H1 (cell line): ENCODE results near the gene NDUFA7. TPM values are rescaled to one million over a fixed set of nuclear protein-coding genes. Genes with fewer than 3 reads are reported as not detected.

Experiments used
- CTCF ChIA-PET: fragments of 300-600 bp; sonication (Branson Sonifier 250); formaldehyde crosslinking; loops from one replicate; lab custom pipeline; 2021; ENCODE audit not compliant: partially characterized antibody; lab: Charles Lee
- POLR2A ChIA-PET: fragments of 300-600 bp; sonication (Branson Sonifier 250); formaldehyde crosslinking; loops from one replicate; lab custom pipeline; 2021; ENCODE audit warnings: inconsistent platforms; ENCODE audit not compliant: partially characterized antibody; lab: Charles Lee
- DNase-seq, 2 experiments: peaks; one replicate each; pipeline versions ENCODE4 v3.0.0 to v3.0.0-alpha.2; 2010 to 2022; ENCODE audit warnings: low spot score in 2 of 2, low read depth in 1 of 2, mixed read lengths in 1 of 2
- FAIRE-seq: peaks from 2 replicates; lab custom pipeline; 2011; peaks lifted over from hg19 to GRCh38; lab: Jason Lieb, UNC
- H2AFZ ChIP-seq: 2 replicates; pipeline ENCODE4 v1.8.1; 2012; ENCODE audit warnings: low read length, inconsistent platforms
- H2AK5ac ChIP-seq: 2 replicates; pipeline ENCODE4 v1.6.1; 2013; ENCODE audit warnings: low read depth, low read length
- H2BK120ac ChIP-seq: replicated peaks from 2 replicates; pipeline ENCODE3; 2013; ENCODE audit warnings: low read depth, low read length, inconsistent platforms
- H2BK12ac ChIP-seq: 2 replicates; pipeline ENCODE4 v1.6.1; 2013; ENCODE audit warnings: low read depth, low read length
- H2BK15ac ChIP-seq: 2 replicates; pipeline ENCODE4 v1.6.1; 2013; ENCODE audit warnings: low read length
- H2BK20ac ChIP-seq: 2 replicates; pipeline ENCODE4 v1.6.1; 2013; ENCODE audit warnings: low read length
- H2BK5ac ChIP-seq: 2 replicates; pipeline ENCODE4 v1.6.1; 2013; ENCODE audit warnings: low read depth, low read length
- H3K14ac ChIP-seq: 2 replicates; pipeline ENCODE4 v1.6.1; 2013; ENCODE audit warnings: inconsistent platforms; ENCODE audit not compliant: insufficient read length
- H3K18ac ChIP-seq: 2 replicates; pipeline ENCODE4 v1.6.1; 2013; ENCODE audit warnings: low read length; ENCODE audit errors: extremely low read depth
- H3K23ac ChIP-seq: 2 replicates; pipeline ENCODE4 v1.6.1; 2013; ENCODE audit warnings: inconsistent platforms; ENCODE audit not compliant: insufficient read length
- H3K23me2 ChIP-seq: 2 replicates; pipeline ENCODE4 v1.6.1; 2013; ENCODE audit warnings: low read depth, low read length
- H3K27ac ChIP-seq: 2 replicates; pipeline ENCODE4 v1.6.1; 2011; ENCODE audit warnings: low read depth, low read length, inconsistent platforms
- H3K27me3 ChIP-seq, 4 experiments: replicated peaks in 1 of 4; 1 replicate in 1 of 4; 2 replicates in 3 of 4; pipeline versions ENCODE4 v1.6.1 to v1.8.1; 2011 to 2013; ENCODE audit warnings: low read length in 3 of 4, mild to moderate bottlenecking in 3 of 4, inconsistent platforms in 2 of 4, mixed read lengths in 2 of 4, moderate library complexity in 1 of 4; ENCODE audit not compliant: control insufficient read depth in 3 of 4, insufficient read depth in 3 of 4; ENCODE audit errors: extremely low read depth in 1 of 4
- H3K36me3 ChIP-seq, 4 experiments: 2 replicates each; pipeline versions ENCODE4 v1.6.1 to v1.8.1; 2011 to 2013; ENCODE audit warnings: mild to moderate bottlenecking in 4 of 4, low read length in 3 of 4, moderate library complexity in 2 of 4, control low read depth in 1 of 4, inconsistent platforms in 1 of 4; ENCODE audit not compliant: insufficient read depth in 4 of 4, control insufficient read depth in 2 of 4
- H3K4ac ChIP-seq: replicated peaks from 2 replicates; pipeline ENCODE3; 2013; ENCODE audit warnings: low read length, low read depth, mixed read lengths, inconsistent platforms; ENCODE audit not compliant: insufficient read length
- H3K4me1 ChIP-seq, 4 experiments: replicated peaks in 1 of 4; 1 replicate in 1 of 4; 2 replicates in 3 of 4; pipeline versions ENCODE4 v1.6.1 to v1.8.1; 2011 to 2013; ENCODE audit warnings: low read length in 3 of 4, inconsistent platforms in 2 of 4, mixed read lengths in 1 of 4; ENCODE audit not compliant: insufficient read depth in 4 of 4, control insufficient read depth in 3 of 4
- H3K4me2 ChIP-seq, 2 experiments: 2 replicates each; pipeline versions ENCODE4 v1.6.1 to v1.8.1; 2011 to 2013; ENCODE audit warnings: low read depth in 2 of 2, low read length in 2 of 2, control low read depth in 1 of 2, inconsistent platforms in 1 of 2, mild to moderate bottlenecking in 1 of 2; ENCODE audit not compliant: insufficient read depth in 1 of 2
- H3K4me3 ChIP-seq, 4 experiments: fragments of 200-600, 300-600 bp in 1 of 4; sonication (generic), shearing (Covaris generic), sonication (Bioruptor Twin) in 1 of 4; 2 replicates each; pipeline versions ENCODE4 v1.5.1 to v1.8.1; 2011 to 2016; ENCODE audit warnings: low read length in 4 of 4, low read depth in 3 of 4, control low read depth in 2 of 4, inconsistent platforms in 2 of 4, mild to moderate bottlenecking in 2 of 4, mixed read lengths in 1 of 4, moderate library complexity in 1 of 4; ENCODE audit not compliant: insufficient read depth in 2 of 4; ENCODE audit errors: extremely low read depth in 1 of 4
- H3K56ac ChIP-seq: replicated peaks from 2 replicates; pipeline ENCODE3; 2013; ENCODE audit warnings: low read depth, mild to moderate bottlenecking, mixed read lengths, low read length, inconsistent platforms; ENCODE audit not compliant: insufficient read length
- H3K79me1 ChIP-seq: 2 replicates; pipeline ENCODE4 v1.6.1; 2013; ENCODE audit warnings: low read depth, low read length, control low read depth
- H3K79me2 ChIP-seq, 2 experiments: 2 replicates each; pipeline versions ENCODE4 v1.6.1 to v1.8.1; 2012 to 2013; ENCODE audit warnings: low read length in 2 of 2, mild to moderate bottlenecking in 2 of 2, inconsistent platforms in 1 of 2; ENCODE audit not compliant: insufficient read depth in 2 of 2, control insufficient read depth in 1 of 2
- H3K9ac ChIP-seq, 4 experiments: replicated peaks in 1 of 4; 1 replicate in 1 of 4; 2 replicates in 3 of 4; pipeline versions ENCODE4 v1.6.1 to v1.8.1; 2011 to 2013; ENCODE audit warnings: low read depth in 3 of 4, low read length in 3 of 4, control low read depth in 2 of 4, mild to moderate bottlenecking in 2 of 4, moderate library complexity in 2 of 4, inconsistent platforms in 1 of 4; ENCODE audit errors: extremely low read depth in 1 of 4
- H3K9me3 ChIP-seq, 2 experiments: 2 replicates each; pipeline versions ENCODE4 v1.6.1 to v1.8.1; 2012 to 2013; ENCODE audit warnings: mild to moderate bottlenecking in 2 of 2, moderate library complexity in 2 of 2, control low read depth in 1 of 2, inconsistent platforms in 1 of 2, low read depth in 1 of 2, low read length in 1 of 2, mixed read lengths in 1 of 2; ENCODE audit not compliant: insufficient read depth in 2 of 2
- H4K20me1 ChIP-seq, 2 experiments: replicated peaks in 1 of 2; 2 replicates each; pipeline versions ENCODE3 to v1.8.1; 2011 to 2013; ENCODE audit warnings: inconsistent platforms in 2 of 2, low read length in 2 of 2, mild to moderate bottlenecking in 1 of 2; ENCODE audit not compliant: insufficient read depth in 2 of 2, control insufficient read depth in 1 of 2
- H4K5ac ChIP-seq: 2 replicates; pipeline ENCODE4 v1.6.1; 2013; ENCODE audit warnings: low read length, low read depth, mixed read lengths, inconsistent platforms; ENCODE audit not compliant: insufficient read length
- H4K8ac ChIP-seq: 2 replicates; pipeline ENCODE4 v1.8.0; 2013; ENCODE audit warnings: mild to moderate bottlenecking, moderate library complexity, low read length, inconsistent platforms; ENCODE audit not compliant: insufficient read depth; ENCODE audit errors: extremely low read depth
- H4K91ac ChIP-seq: replicated peaks from 2 replicates; pipeline ENCODE3; 2013; ENCODE audit warnings: low read length, mixed read lengths, inconsistent platforms; ENCODE audit not compliant: insufficient read length
- CTCF ChIP-seq, 3 experiments: IDR thresholded peaks; 1 replicate in 2 of 3; 2 replicates in 1 of 3; pipeline versions ENCODE4 v1.5.1 to v1.6.1; 2011; ENCODE audit warnings: low read length in 3 of 3, mild to moderate bottlenecking in 3 of 3, inconsistent platforms in 2 of 3, low read depth in 1 of 3, moderate library complexity in 1 of 3; ENCODE audit not compliant: insufficient read depth in 1 of 3; ENCODE audit errors: control extremely low read depth in 1 of 3
- JUND ChIP-seq: IDR thresholded peaks from 2 replicates; pipeline ENCODE4 v1.6.1; 2011; ENCODE audit warnings: mild to moderate bottlenecking, improper control_type of control experiment, low read length
- RAD21 ChIP-seq, 2 experiments: IDR thresholded peaks in 1 of 2; conservative IDR thresholded peaks in 1 of 2; 2 replicates each; pipeline ENCODE4 v1.6.1; 2011; ENCODE audit warnings: low read depth in 2 of 2, low read length in 2 of 2, improper control_type of control experiment in 1 of 2, inconsistent platforms in 1 of 2, mild to moderate bottlenecking in 1 of 2, moderate library complexity in 1 of 2
- SAP30 ChIP-seq: fragments of 300-600 bp; sonication (generic); IDR thresholded peaks from 2 replicates; pipeline ENCODE4 v1.7.1; 2012; ENCODE audit warnings: low read length, moderate library complexity, mild to moderate bottlenecking, inconsistent platforms; ENCODE audit not compliant: insufficient read depth, insufficient replicate concordance
- WGBS, 2 experiments: shearing (Covaris generic) in 1 of 2; methylation state at CpG; one replicate each; pipeline versions ENCODE4 v1.1.6 to v1.1.7; 2013 to 2015; ENCODE audit warnings: low lambda C conversion rate in 2 of 2, mixed read lengths in 2 of 2, inconsistent platforms in 1 of 2, low coverage in 1 of 2, missing lambda C conversion rate in 1 of 2; ENCODE audit not compliant: insufficient replicate concordance in 2 of 2, insufficient coverage in 1 of 2, insufficient read length in 1 of 2; ENCODE audit errors: extremely low coverage in 1 of 2, missing lambda C conversion rate in 1 of 2; 5-methylcytosine and 5-hydroxymethylcytosine counted together
- polyA plus RNA-seq, 7 experiments: library from polyadenylated mRNA; depleted of rRNA in 3 of 7; stranded (reverse) in 5 of 7; unstranded in 2 of 7; fragments of >200 nt in 5 of 7; fragments of 200-250 nt in 2 of 7; gene quantifications; 1 replicate in 5 of 7; 2 replicates in 1 of 7; 4 replicates in 1 of 7; pipeline versions ENCODE4 v1.2.1 to v1.2.3, GENCODE V29; 2011 to 2013; ENCODE audit warnings: missing spikeins in 2 of 7, mixed read lengths in 2 of 7
- total RNA-seq: library from RNA; stranded (reverse); fragmentation: NEBNext Ultra II Directional; extraction: Animal tissue kit (Norgen Biotek cat#: 25700); gene quantifications from 2 replicates; pipeline ENCODE4 v1.2.1, GENCODE V29; 2021

NDUFA7 gene
- total and polyA plus RNA-seq, 2 of the 8 experiments (the other 6 are each of a cell fraction or from before 2014, with no cell fraction given): 54.4 to 286 TPM

- Histone ChIP-seq H3K14ac (no peak overlapping the region), H3K4ac (no peak overlapping the region), H3K36me3 (no peaks in the 10 kb centered on the region), H3K27me3 (peaks cover 0 to 15% (median 10%) of the 10 kb centered on the region in 4 experiments; a peak in 3 of 7 replicates), H2BK120ac (no peak overlapping the region), H3K23ac (no peak overlapping the region), H4K5ac (no peak overlapping the region), H2BK12ac (peak overlapping the region; percentile 68; the same call in 1 of the 2 replicates), H3K79me2 (no peaks in the 10 kb centered on the region), H3K18ac (no peak overlapping the region), H3K4me1 (peaks cover 0 to 8% (median 3%) of the 10 kb centered on the region in 4 experiments; a peak in 4 of 7 replicates), H2AFZ (no peak overlapping the region), H3K56ac (no peak overlapping the region), H3K9ac (no peak overlapping the region), H2BK20ac (no peak overlapping the region), H3K23me2 (peaks cover 5% of the 10 kb centered on the region; the same call in 1 of the 2 replicates), H2AK5ac (no peak overlapping the region), H3K4me2 (no peak overlapping the region), H4K91ac (no peak overlapping the region), H3K9me3 (no peaks in the 10 kb centered on the region), H2BK5ac (no peak overlapping the region), H4K8ac (no peak overlapping the region), H3K4me3 (no peak overlapping the region), H2BK15ac (no peak overlapping the region), H3K27ac (no peak overlapping the region), H4K20me1 (peaks cover 0 to 2% of the 10 kb centered on the region in 2 experiments), H3K79me1 (no peaks in the 10 kb centered on the region)
- peak in 1 of 2 experiments; percentile 51 for DNase-seq
- TF ChIP-seq SAP30: no peak
- TF ChIP-seq CTCF (IDR thresholded peaks at IDR 0.05; ENCODE audit: control extremely low read depth in 1 of 3, insufficient read depth in 1 of 3, low read depth in 1 of 3, low read length in 3 of 3): peak in 2 of 3 experiments; percentile 27 to 39
- peak; percentile 6 to 22; a peak in 2 of 4 replicates for TF ChIP-seq RAD21 (IDR thresholded peaks at IDR 0.05 in 1 of 2, conservative IDR thresholded peaks at IDR 0.05 in 1 of 2; ENCODE audit: low read depth in 2 of 2, low read length in 2 of 2)
- no peak for TF ChIP-seq JUND
- WGBS, 2 experiments: 79% methylated on average over 15 of the region's 15 CpGs; no CpG with 5 or more reads in 1 of the 2 experiments
- no peak for FAIRE-seq
- POLR2A ChIA-PET: interaction anchor here (0.6 to 27.1 kb wide), 4 partner anchors 23 to 198 kb away, joined by 3 to 583 read pairs (median 7); partner anchors contain the start of genes ANGPTL4, CD320, NDUFA7 and RAB11B
- CTCF ChIA-PET: interaction anchor here (0.5 to 8.2 kb wide), 6 partner anchors 9 to 57 kb away, joined by 3 to 68 read pairs (median 4); partner anchors contain the start of gene ANGPTL4
These were observed 19.3 kb upstream of the NDUFA7 start for GRCh38 chr19:8340341-8341096.
